Measurements from ENCODE around the gene OXTR.

OXTR gene

GRCh38 chr3:8709801-8710507 lies 59.5 kb downstream of the OXTR start:
- no peak for DNase-seq

GRCh38 chr3:8709287-8709686 lies 60.1 kb downstream of the OXTR start:
- DNase-seq: no peak

- DNase-seq: no peak
These were observed 63.8 kb downstream of the OXTR start for GRCh38 chr3:8705575-8705974.

GRCh38 chr3:8702560-8702959 lies 66.9 kb downstream of the OXTR start:
- DNase-seq: no peak
